Epithelial cell of prostate (primary cell): Measurements from ENCODE around the gene SYT10.
"Not testable (repeated sequence)": the region's sequence is repeated elsewhere in the genome, so short reads cannot be mapped to it uniquely, and the experiment has no call there.

Experiments
- DNase-seq: peaks from one replicate; pipeline ENCODE4 v3.0.0-alpha.2; 2011; ENCODE audit warnings: low read depth, low spot score
- H3K27ac ChIP-seq: fragments of 450-650 bp; 2 replicates; pipeline ENCODE4 v1.5.1; 2017; ENCODE audit warnings: mild to moderate bottlenecking

SYT10 gene

GRCh38 chr12:33357181-33357580 is 82.4 kb downstream of the SYT10 start:
- H3K27ac ChIP-seq, result no peak overlapping the region
- DNase-seq, result no peak

GRCh38 chr12:33349791-33350190 is 89.8 kb downstream of the SYT10 start:
- DNase-seq, result no peak
- H3K27ac ChIP-seq, result no peak overlapping the region

DNA sequence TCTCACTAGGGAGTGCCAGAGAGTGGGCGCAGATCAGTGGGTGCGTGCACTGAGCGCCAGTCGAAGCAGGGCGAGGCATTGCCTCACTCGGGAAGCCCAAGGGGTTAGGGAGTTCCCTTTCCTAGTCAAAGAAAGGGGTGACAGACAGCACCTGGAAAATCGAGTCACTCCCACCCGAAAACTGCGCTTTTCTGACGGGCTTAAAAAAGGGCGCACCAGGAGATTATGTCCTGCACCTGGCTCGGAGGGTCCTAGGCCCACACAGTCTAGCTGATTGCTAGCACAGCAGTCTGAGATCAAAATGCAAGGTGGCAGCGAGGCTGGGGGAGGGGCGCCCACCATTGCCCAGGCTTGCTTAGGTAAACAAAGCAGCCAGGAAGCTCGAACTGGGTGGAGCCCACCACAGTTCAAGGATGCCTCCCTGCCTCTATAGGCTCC is 107.6 kb downstream of the SYT10 start:
- not testable (repeated sequence) for H3K27ac ChIP-seq, DNase-seq

DNA sequence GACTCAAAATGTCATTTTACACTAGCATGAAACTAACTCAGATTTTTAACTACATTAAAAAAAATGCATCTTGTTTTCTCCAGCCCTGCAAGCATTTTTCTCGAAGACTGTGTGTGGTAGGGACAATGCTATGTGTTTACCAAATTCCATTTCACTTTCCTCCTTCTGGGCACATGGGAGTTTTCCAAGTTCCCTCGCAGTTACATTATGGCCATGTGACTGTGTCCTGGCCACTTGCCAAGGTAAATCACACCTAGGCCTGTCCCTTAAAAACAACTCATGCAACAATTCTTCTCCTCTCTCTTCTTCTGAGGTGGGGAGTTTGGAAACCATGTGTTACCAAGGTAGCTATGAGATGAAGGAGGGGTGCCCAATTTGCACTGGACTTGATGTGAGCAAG is 108.7 kb downstream of the SYT10 start:
- no peak overlapping the region for H3K27ac ChIP-seq
- no peak for DNase-seq
